ENCODE data around the gene KCTD6.
A peak's percentile ranks its signal among the peaks of the same experiment; 100 is the strongest.

Gene KCTD6

GRCh38 chr3:58491506-58492402, at the start of gene KCTD6:
Gene KCTD6, plus strand, starts transcription at chr3:58492096. Its CDS starts 6,660 bp downstream, at chr3:58498756.
- peak; percentile 93 for DNase-seq (ENCODE audit: low read depth)

GRCh38 chr3:58452176-58452575, 39.7 kb upstream of the KCTD6 start:
- DNase-seq (ENCODE audit: low read depth) = no peak

GRCh38 chr3:58459160-58459559, 32.7 kb upstream of the KCTD6 start:
- DNase-seq (ENCODE audit: low read depth) = no peak

- DNase-seq (ENCODE audit: low read depth) = no peak
Measured at GRCh38 chr3:58462829-58463180, 29.1 kb upstream of the KCTD6 start.

- DNase-seq (ENCODE audit: low read depth) = peak; percentile 74
Measured at GRCh38 chr3:58463181-58463941, 28.5 kb upstream of the KCTD6 start.

- DNase-seq (ENCODE audit: low read depth) = no peak
Measured at GRCh38 chr3:58463942-58464271, 28.0 kb upstream of the KCTD6 start.

GRCh38 chr3:58464866-58465265, 27.0 kb upstream of the KCTD6 start:
- DNase-seq (ENCODE audit: low read depth) = no peak

GRCh38 chr3:58466899-58467563, 24.9 kb upstream of the KCTD6 start:
- DNase-seq (ENCODE audit: low read depth) = no peak

- no peak for DNase-seq (ENCODE audit: low read depth)
Measured at GRCh38 chr3:58469096-58469495, 22.8 kb upstream of the KCTD6 start.

GRCh38 chr3:58470363-58471024, 21.4 kb upstream of the KCTD6 start:
- no peak for DNase-seq (ENCODE audit: low read depth)

GRCh38 chr3:58471025-58471887, 20.6 kb upstream of the KCTD6 start:
- DNase-seq (ENCODE audit: low read depth) = peak; percentile 48

- DNase-seq (ENCODE audit: low read depth) = no peak
Measured at GRCh38 chr3:58473275-58473674, 18.6 kb upstream of the KCTD6 start.

GRCh38 chr3:58474348-58474911, 17.5 kb upstream of the KCTD6 start:
- DNase-seq (ENCODE audit: low read depth) = no peak

- DNase-seq (ENCODE audit: low read depth) = no peak
Measured at GRCh38 chr3:58474967-58475578, 16.8 kb upstream of the KCTD6 start.

GRCh38 chr3:58478781-58479180, 13.1 kb upstream of the KCTD6 start:
- no peak for DNase-seq (ENCODE audit: low read depth)

- no peak for DNase-seq (ENCODE audit: low read depth)
Measured at GRCh38 chr3:58480309-58480708, 11.6 kb upstream of the KCTD6 start.

GRCh38 chr3:58482917-58483636, 8.8 kb upstream of the KCTD6 start:
- DNase-seq (ENCODE audit: low read depth) = no peak

- DNase-seq (ENCODE audit: low read depth) = no peak
Measured at GRCh38 chr3:58484045-58484721, 7.7 kb upstream of the KCTD6 start.

- no peak for DNase-seq (ENCODE audit: low read depth)
Measured at GRCh38 chr3:58484722-58485069, 7.2 kb upstream of the KCTD6 start.

Data from activated T-cell treated with anti-CD3 and anti-CD28 coated beads for 48 hours (primary cell).